Heart left ventricle (tissue), 16 donors: Measurements from ENCODE around the gene PHACTR1. TPM values are rescaled to one million over a fixed set of nuclear protein-coding genes. Genes with fewer than 3 reads are reported as not detected.

Experiments
- ATAC-seq, 4 donors: fragments of 200-7000 bp; cut with Tn5 transposase; one replicate each; pipeline ENCODE4 v1.9.1; 2020 to 2022; ENCODE audit warnings: moderate library complexity in 4 of 4, mild to moderate bottlenecking in 3 of 4, moderate number of reproducible peaks in 1 of 4
- DNase-seq, 5 donors: peaks; one replicate each; pipeline ENCODE4 v3.0.0-alpha.2; 2020
- H3K27ac ChIP-seq, 12 donors: fragments of 200-600 bp; sonication (generic) in 4 of 12; one replicate each; pipeline versions ENCODE4 v1.5.0 to v1.8.0; 2016 to 2022; ENCODE audit warnings: mild to moderate bottlenecking in 2 of 12
- H3K27me3 ChIP-seq, 9 donors: fragments of 200-600 bp; sonication (generic) in 2 of 9; one replicate each; pipeline versions ENCODE4 v1.5.1 to v1.8.0; 2016 to 2022; ENCODE audit warnings: mild to moderate bottlenecking in 3 of 9
- H3K36me3 ChIP-seq, 9 donors: fragments of 200-600 bp; sonication (generic) in 2 of 9; one replicate each; pipeline versions ENCODE4 v1.5.0 to v1.8.0; 2018 to 2022; ENCODE audit warnings: mild to moderate bottlenecking in 2 of 9
- H3K4me1 ChIP-seq, 12 donors: fragments of 200-600 bp; sonication (generic) in 4 of 12; one replicate each; pipeline versions ENCODE4 v1.5.0 to v1.8.0; 2016 to 2022; ENCODE audit warnings: mild to moderate bottlenecking in 3 of 12
- H3K4me3 ChIP-seq, 12 donors: fragments of 200-600 bp; sonication (generic) in 4 of 12; one replicate each; pipeline versions ENCODE4 v1.5.0 to v1.8.0; 2017 to 2022; ENCODE audit warnings: mild to moderate bottlenecking in 9 of 12, moderate library complexity in 4 of 12
- H3K9me3 ChIP-seq, 12 donors: fragments of 200-600 bp; sonication (generic) in 4 of 12; one replicate each; pipeline versions ENCODE4 v1.5.0 to v1.8.0; 2016 to 2022; ENCODE audit warnings: mild to moderate bottlenecking in 1 of 12
- CTCF ChIP-seq, 12 donors: fragments of 200-600 bp; sonication (generic) in 4 of 12; IDR thresholded peaks; one replicate each; pipeline versions ENCODE4 v1.5.0 to v1.8.0; 2018 to 2022; ENCODE audit warnings: antibody characterized with exemption in 12 of 12, mild to moderate bottlenecking in 5 of 12
- POLR2A ChIP-seq, 2 donors: fragments of 450-650 bp; IDR thresholded peaks; one replicate each; pipeline ENCODE4 v1.6.1; 2017; ENCODE audit warnings: antibody characterized with exemption in 2 of 2, mild to moderate bottlenecking in 2 of 2, moderate library complexity in 2 of 2
- WGBS, 4 donors: extraction: QIAGEN DNeasy Blood & Tissue Kit in 2 of 4; methylation state at CpG; one replicate each; pipeline versions ENCODE4 v1.1.5 to v1.1.7; 2013 to 2018; 5-methylcytosine and 5-hydroxymethylcytosine counted together
- intact Hi-C, 10 donors: fragments of 100-400 bp; cut with DNase I; formaldehyde crosslinking; loops; one replicate each; pipeline versions ENCODE4 v1.11.1 to v1.14.2; 2022
- polyA plus RNA-seq, 2 donors: library from polyadenylated mRNA; stranded (reverse); fragments of 200-250 nt; gene quantifications; one replicate each; pipeline ENCODE4 v1.2.3, GENCODE V29; 2013
- total RNA-seq, 9 donors: library from RNA; depleted of rRNA in 2 of 9; stranded (reverse); fragments of >200 nt in 2 of 9; fragmentation: NEBNext Ultra II Directional in 3 of 9; extraction: Animal tissue kit (Norgen Biotek cat#: 25700) in 3 of 9; gene quantifications; one replicate each; pipeline versions ENCODE4 v1.1.0 to v1.2.4, GENCODE V29; 2016 to 2023
- donor health status: ischemic (EF 13 %, LVEDD 7.1; RV severe dilation, severe dysfunction).
- donor health status: healthy with polysubstance abuse.
- donor health status: DM: no; HTN: yes; CAD: no.
- donor health status: DM: no; HTN: no; CAD: no.
- donor health status: ischemic (EF 25% LVEDD 6.9; RV normal size, moderate dysfunction).
- donor health status: ischemic (EF 25% LVEDD 5.7; RV mildly dilated, moderate dysfunction).
- donor health status: healthy.
- donor health status: DM: yes; HTN: yes; CAD: no.
- donor health status: ischemic (EF 35%, LVEDD 5.7; RV mildly dilated, moderate dysfunction).
- donor health status: nonischemic (EF 11% LVEDD 7.7; RV severe dilation, severe dysfunction).
- donor health status: DM: yes; HTN: yes; CAD: no.
- donor health status: PGD.
- donor health status: ischemic (EF 29% LVEDD 5.4; RV normal size, mild dysfunction).
- donor health status: nonischemic (EF 23%, LVEDD 6.1; RV moderate dilation, normal function).

The PHACTR1 gene
- total and polyA plus RNA-seq, 11 donors: 21.2 to 238 (median 87.4) TPM

- Histone ChIP-seq H3K4me1 (peaks cover 0 to 18% (median under 1%) of the 10 kb centered on the region in 12 donors), H3K4me3 (no peak overlapping the region), H3K36me3 (no peaks in the 10 kb centered on the region), H3K9me3 (peaks cover 0 to 4% (median 0%) of the 10 kb centered on the region in 12 donors), H3K27me3 (no peaks in the 10 kb centered on the region), H3K27ac (peak overlapping the region in 1 of 12 donors; percentile 33)
- DNase-seq: peak; percentile 65 to 87 (median 74)
- intact Hi-C loops: loop anchor here (1.0 to 10.0 kb wide), 15 partner anchors 61 to 278 kb away; partner anchors contain the start of genes SIRT5 (in 5 of the 10), GFOD1 (in 3 of the 10) and NOL7 (in 2 of the 10)
- ATAC-seq: peak; percentile 44 to 80 (median 75)
- WGBS, 4 donors: 23 to 29% (median 26%) methylated on average over 11 of the region's 11 CpGs
- TF ChIP-seq POLR2A (IDR thresholded peaks at IDR 0.05) (no peak), CTCF (IDR thresholded peaks at IDR 0.05) (peak; percentile 78 to 96 (median 90))
These were observed 620.0 kb downstream of the PHACTR1 start for GRCh38 chr6:13336553-13336952.

GRCh38 chr6:13338038-13338437 is 621.5 kb downstream of the PHACTR1 start:
- H3K4me1 ChIP-seq: peaks cover 0 to 18% (median 0%) of the 10 kb centered on the region in 12 donors
- DNase-seq (no peak), ATAC-seq (no peak)
- H3K27me3 ChIP-seq: no peaks in the 10 kb centered on the region
- no peaks in the 10 kb centered on the region for H3K36me3 ChIP-seq
- intact Hi-C loops: loop anchor here in 9 of 10 donors (1.0 to 10.0 kb wide), 11 partner anchors 59 to 277 kb away; partner anchors contain the start of genes GFOD1 (in 2 of the 9) and NOL7 (in 2 of the 9)
- H3K27ac ChIP-seq: peak overlapping the region in 1 of 12 donors; percentile 56
- WGBS, 4 donors: 87 to 91% (median 89%) methylated on average over 5 of the region's 5 CpGs
- TF ChIP-seq POLR2A (IDR thresholded peaks at IDR 0.05) (no peak), CTCF (IDR thresholded peaks at IDR 0.05) (no peak)
- peaks cover 0 to 10% (median 0%) of the 10 kb centered on the region in 12 donors for H3K9me3 ChIP-seq
- no peak overlapping the region for H3K4me3 ChIP-seq
